ENCODE measurements around the gene GBP4.

The GBP4 gene

DNA sequence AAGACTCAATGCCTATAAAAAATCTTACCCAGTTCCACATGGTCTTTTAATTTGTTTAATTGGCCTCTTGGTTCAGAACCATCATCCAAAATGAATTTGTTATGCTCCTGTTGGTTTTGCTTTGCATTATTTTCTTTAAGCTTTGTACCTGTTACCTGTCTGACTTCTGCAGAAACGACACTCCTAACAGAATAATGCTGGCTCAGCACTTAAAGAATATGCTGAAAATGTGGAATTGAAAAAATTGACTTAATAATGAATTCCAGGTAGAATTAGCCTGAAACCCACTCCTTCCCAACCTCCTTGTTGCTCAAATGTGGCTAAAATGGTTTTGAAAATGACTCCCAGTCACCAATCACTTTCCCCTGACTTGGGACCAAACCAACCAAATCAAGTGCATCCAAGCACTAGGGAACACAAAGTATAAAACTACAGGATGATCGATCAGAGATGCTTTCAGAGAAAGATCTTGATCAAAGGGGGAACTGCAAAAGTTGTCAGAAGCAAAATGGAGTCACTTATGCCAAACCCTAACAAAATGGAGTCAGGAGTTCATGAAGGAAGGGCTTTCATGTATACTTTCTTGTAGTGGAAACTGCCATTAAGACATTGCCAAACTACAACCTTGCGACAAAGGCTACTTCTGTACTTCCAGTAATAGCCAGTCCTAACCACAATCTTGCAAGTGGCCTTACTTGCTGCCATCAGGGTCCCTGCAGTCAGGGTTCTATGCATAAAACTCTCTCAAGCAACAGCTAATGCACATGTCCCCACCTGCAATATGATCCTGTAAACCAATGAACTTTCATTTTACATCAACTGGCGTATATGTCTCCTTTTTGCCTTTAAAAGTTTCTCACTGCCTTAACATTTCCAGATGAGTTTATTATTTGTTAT, 28.3 kb downstream of the GBP4 start:
- DNase-seq, result no peak

DNA sequence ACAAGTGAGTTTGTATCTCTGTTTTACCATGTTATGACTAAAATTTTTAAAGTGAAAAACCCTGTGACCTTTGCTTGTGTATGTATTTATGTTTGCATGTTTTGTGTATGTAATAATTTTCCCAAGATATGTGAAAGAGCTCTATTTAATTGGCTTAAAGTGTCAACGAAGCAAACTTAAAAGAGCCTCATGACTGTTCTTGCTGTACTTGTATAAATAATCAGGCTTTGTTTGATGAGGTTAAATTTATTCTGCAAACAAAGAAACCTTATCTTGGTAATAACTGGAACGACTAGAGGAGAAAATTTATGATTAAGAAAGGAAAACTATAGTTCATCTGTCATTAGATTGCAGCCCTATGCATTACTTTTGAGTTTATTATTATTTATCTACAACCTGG, 29.6 kb downstream of the GBP4 start:
- no peak for DNase-seq

DNA sequence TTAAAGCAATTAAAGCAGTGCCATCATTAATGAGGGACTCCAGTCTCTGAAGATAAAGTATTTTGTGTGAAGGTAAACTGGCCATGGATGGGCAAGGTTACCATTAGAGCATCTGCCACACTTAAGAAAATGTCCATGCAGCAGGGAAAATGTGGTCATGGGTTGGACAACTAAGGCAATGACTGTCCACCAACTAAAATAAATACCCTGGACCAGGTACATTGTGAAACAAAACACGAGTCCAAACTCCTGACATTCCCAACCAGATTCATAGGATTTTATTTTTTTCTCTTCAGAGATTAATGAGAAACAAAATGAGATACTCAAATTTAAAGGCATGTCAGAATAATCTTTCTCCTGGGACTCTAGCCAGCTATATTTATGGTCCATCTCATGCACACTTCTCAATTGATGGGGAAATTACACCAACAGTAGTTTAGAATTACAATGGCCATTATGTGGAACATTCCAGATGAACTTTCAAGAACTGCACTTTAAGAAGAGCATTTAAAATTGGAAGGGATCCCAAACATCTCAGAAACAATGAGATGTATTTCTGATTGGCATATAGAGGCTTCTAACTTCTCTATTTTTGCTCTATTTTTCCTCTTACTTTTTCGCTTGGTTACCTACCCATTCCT, 31.0 kb downstream of the GBP4 start:
- no peak for DNase-seq

DNA sequence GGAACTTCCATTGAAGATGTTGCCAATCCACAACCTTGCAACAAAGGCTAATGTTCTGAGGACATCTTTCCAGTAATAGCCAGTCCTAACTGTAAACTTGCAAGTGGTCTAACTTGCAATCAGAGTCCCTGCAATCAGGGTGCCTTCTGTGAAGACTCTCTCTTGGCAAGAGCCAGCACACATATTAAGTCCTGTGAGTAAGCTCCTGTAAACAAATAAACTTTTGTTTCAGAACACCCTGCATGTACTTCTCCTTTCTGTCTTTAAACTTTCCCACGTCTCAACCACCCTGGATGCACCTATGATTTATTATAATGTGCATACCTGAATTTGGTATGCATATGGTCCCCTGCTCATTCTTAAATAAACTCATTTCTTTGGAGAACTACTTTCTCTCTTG, 32.0 kb downstream of the GBP4 start:
- DNase-seq, result no peak

DNA sequence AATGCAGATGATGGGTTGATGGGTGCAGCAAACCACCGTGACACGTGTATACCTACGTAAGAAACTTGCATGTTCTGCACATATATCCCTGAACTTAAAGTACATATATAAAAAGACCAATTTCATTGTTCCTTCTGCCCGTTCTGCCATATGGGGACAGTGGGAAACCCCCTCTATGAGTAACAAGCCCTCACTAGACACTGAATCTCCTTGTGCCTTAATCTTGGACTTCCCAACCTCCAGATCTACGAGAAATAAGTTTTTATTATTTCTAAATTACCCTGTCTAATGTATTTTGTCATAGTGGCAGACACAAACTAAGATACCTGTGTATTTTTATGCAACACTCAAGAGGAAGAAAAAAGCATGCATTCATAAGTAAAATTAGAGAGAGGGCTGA, 32.9 kb downstream of the GBP4 start:
- DNase-seq, result no peak

DNA sequence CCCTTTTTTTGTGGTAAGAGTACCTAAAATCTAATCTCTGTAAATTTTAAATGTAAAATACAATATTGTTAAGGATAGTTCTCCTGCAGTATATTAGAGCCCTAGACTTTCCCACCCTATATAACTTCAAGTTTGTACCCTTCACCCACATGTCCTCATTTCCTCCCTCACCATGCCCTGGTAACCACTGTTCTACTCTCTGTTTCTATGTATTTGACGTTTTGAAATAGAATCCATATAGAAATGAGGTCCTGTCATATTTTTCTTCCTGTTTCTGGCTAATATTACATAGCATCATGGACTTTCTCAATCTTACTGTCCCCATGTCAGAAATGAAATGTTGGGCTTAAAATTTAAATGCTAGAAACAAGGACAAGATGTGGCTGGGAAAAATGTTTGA, 47.7 kb downstream of the GBP4 start:
- no peak for DNase-seq

DNA sequence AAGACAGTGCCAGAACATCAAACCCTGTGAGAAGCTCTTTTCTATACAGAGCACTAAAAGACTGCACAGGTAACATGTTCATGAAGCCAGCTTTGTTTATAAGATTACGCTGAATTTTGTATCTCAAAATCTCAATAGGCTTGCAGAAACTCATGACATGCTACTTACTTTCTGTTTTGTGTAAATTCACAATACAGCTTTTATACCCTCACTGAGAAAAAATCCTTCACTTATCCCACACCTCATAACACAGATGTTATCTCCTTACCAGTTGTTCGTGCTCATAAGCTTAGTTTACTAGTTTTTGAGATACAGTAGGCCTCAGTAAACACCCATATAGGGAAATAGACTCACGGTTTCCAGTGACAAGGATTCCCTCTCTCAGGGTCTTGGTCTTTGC, 48.8 kb downstream of the GBP4 start:
- DNase-seq, result no peak

DNA sequence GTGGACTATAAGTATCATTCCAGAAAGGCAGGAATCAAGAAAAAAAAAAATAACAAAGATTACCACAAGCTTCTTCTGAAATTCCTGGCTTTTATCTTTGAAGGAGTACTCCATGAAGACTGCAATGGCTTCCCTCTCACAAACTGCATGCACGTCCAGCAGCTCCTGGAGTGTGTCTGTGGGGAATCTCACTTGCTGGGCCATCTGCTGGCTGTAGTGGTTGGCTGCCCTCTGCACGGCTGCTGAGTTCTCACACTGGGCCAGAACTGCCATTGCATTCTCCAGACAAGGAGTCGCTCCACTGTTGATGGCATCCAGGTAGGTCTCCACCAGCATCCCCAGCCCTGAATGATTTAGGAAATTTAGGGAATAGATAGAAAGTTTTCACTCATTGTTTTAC, 49.5 kb downstream of the GBP4 start:
- DNase-seq, result no peak

DNA sequence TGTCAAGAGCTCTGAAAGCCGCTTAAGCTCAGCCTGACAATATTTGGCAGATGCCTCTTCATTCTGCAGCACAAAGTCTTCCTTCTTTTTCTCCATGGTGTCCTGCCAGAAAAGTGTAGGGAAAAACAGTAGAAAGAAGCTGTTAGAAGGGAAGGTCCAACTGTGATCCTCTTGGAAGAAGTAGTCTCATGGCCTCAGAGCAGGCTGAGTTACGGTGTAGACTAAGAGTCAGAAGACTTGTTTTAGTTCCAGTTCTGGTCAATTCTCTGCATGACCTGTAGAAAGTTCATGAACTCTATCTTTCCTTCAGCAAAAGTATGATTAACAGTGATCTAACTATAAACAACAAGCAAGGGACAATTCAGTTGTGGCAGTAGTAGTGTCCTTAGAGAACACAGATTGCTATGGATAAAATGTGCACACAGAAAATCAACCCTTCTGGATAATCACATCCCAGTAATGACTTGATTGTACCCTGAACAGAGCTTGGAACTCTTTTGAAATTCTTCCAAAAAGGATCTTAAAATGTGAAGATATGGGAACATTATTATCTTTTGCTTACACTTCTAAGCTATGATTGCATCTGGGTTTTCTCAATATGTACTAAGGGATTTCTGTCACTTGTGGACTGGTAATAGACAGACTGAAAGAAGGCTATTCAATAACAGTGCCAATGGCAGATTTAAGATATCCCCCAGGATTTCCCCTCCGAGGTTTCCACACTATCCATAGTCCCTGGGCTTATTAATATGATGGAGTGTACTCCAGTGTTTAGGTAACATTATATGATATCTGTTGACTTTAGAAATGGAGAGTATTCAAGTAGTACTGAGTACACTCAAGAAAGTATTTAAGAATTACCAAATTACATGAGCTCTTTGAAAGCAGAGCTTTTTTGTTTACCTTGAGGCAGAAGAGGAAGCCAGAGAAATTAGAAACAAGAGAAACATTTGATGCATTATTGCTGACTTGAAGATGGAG, 50.8 kb downstream of the GBP4 start:
- peak; percentile 36 for DNase-seq

DNA sequence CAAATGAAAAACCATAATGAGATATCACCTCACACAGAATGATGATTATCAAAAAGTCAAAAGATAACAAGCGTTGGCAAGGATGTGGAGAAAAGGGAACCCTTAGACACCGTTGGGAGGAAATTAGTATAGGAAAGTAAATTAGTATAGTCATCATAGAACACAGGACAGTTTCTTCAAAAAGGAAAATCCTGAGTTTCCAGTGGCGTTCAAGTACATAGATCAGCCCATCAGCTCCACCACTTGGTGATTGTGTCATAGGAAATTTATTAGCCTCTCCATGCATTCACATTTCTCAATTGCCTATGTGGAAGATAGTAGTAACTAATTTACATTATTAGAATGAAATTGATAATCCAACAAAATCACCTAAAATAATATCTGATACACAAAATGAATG, 52.0 kb downstream of the GBP4 start:
- no peak for DNase-seq

DNA sequence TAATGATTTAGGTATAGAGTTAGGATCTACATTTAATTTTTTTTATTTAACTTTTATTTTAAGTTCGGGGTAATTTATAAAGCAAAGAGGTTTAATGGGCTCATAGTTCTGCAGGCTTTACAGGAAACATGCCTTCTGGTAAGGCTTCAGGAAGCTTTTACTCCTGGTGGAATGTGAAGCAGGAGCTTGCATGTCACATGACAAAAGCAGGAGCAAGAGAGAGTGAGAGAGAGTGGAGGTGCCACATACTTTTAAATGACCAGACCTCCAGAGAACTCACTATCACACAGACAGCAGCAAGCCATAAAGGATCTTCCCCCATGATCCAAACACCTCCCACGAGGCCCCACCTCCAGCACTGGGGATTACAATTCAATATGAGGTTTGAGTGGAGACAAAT, 55.3 kb downstream of the GBP4 start:
- no peak for DNase-seq

DNA sequence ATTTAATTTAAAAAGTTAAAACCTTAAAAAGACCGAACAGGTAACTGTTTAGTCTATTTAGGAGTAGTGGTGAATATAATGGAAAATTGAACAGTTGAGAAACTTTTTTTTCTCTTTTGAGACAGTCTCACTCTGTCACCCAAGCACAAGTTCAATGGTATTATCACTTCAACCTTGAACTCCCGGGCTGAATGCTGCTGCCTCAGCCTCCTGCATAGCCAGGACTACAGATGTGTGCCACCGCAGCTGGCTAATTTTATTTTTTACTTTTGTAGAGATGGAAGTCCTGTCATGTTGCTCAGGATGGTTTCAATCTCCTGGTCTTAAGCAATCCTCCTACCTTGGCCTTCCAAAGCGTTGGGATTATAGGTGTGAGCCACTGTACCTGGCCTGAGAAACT, 56.6 kb downstream of the GBP4 start:
- DNase-seq, result no peak

DNA sequence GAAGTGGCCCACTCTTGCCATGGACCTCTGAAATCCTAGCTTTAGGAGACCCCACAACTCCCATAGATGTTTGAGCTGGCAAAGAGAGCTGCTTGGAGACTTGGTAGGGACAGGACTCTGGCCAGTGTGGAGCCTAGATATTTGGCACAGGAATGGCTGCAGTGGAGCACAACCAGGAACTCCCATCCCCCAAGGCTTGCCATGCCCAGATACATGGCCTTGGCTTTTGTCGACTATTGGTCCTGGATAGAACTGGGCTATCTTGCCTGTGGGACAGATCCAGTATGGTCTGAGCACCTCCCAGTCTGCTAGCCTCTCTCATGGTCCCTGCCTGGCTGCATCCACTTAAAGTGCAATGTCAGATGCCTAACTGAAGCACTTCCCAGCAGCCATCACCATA, 65.0 kb downstream of the GBP4 start:
- DNase-seq, result no peak

Data from NCI-H187 treated with DMSO at 0.1 percent for 48 hours (cell line).